AG04449 (cell line): ENCODE data around the gene EHBP1L1.

ENCODE experiments used
- CTCF ChIA-PET: fragments of 350-600 bp; formaldehyde crosslinking; extraction: SDS; loops from one replicate; lab custom pipeline; 2021; ENCODE audit warnings: antibody characterized with exemption; lab: Yijun Ruan, JAX
- POLR2A ChIA-PET: fragments of 400-600, 350-600 bp; formaldehyde crosslinking; extraction: SDS; loops from one replicate; lab custom pipeline; 2020; ENCODE audit warnings: antibody characterized with exemption, inconsistent platforms; lab: Yijun Ruan, JAX
- DNase-seq: peaks from one replicate; pipeline ENCODE4 v3.0.0-alpha.2; 2010; ENCODE audit warnings: low read depth, low spot score
- H3K4me3 ChIP-seq: 2 replicates; pipeline ENCODE4 v1.5.1; 2011; ENCODE audit warnings: low read depth, mild to moderate bottlenecking, control low read depth, low read length
- CTCF ChIP-seq: IDR thresholded peaks from one replicate; pipeline ENCODE4 v1.5.1; 2011; ENCODE audit warnings: mild to moderate bottlenecking, moderate library complexity, low read length, control low read depth, inconsistent platforms; ENCODE audit not compliant: insufficient read depth; ENCODE audit errors: missing control alignments

Gene EHBP1L1

GRCh38 chr11:65611758-65612603 is 36.1 kb downstream of the EHBP1L1 start:
- TF ChIP-seq CTCF, result no peak
- peak overlapping the region; percentile 93 for H3K4me3 ChIP-seq
- ChIA-PET CTCF (interaction anchor here (0.9 to 14.3 kb wide), 5 partner anchors 7 to 71 kb away, joined by 3 to 134 read pairs (median 5); partner anchors contain the start of gene KCNK7), POLR2A (interaction anchor here (1.3 kb wide), 1 partner anchor 12 kb away, joined by 5 read pairs; no protein-coding TSS in a partner anchor)
- DNase-seq, result no peak

GRCh38 chr11:65612691-65613090 is 36.8 kb downstream of the EHBP1L1 start:
- no peak for TF ChIP-seq CTCF
- ChIA-PET CTCF (interaction anchor here (0.8 to 14.3 kb wide), 7 partner anchors 8 to 72 kb away, joined by 3 to 134 read pairs (median 3); partner anchors contain the start of genes FAM89B and KCNK7), POLR2A (interaction anchor here (1.3 kb wide), 1 partner anchor 12 kb away, joined by 5 read pairs; no protein-coding TSS in a partner anchor)
- no peak for DNase-seq
- H3K4me3 ChIP-seq, result peak overlapping the region; percentile 93

GRCh38 chr11:65613091-65613928 is 37.5 kb downstream of the EHBP1L1 start:
- TF ChIP-seq CTCF, result no peak
- ChIA-PET POLR2A (interaction anchor here (0.7 to 1.3 kb wide), 2 partner anchors 13 kb away, joined by 3 to 5 read pairs; no protein-coding TSS in a partner anchor), CTCF (interaction anchor here (0.8 to 14.3 kb wide), 8 partner anchors 9 to 73 kb away, joined by 3 to 134 read pairs (median 4); partner anchors contain the start of genes FAM89B and KCNK7)
- no peak for DNase-seq
- H3K4me3 ChIP-seq, result peak overlapping the region; percentile 93

GRCh38 chr11:65615229-65615949 is 39.5 kb downstream of the EHBP1L1 start, which contains the start of gene PCNX3:
Gene PCNX3, plus strand, starts transcription at chr11:65615776. Its CDS starts 536 bp downstream, at chr11:65616312.
- ChIA-PET POLR2A (interaction anchor here (0.6 to 1.5 kb wide), 18 partner anchors 8 to 243 kb away, joined by 3 to 9 read pairs (median 4); partner anchors contain the start of genes NEAT1, RELA, SIPA1 and ZNRD2), CTCF (interaction anchor here (0.9 to 14.3 kb wide), 10 partner anchors 11 to 375 kb away, joined by 3 to 134 read pairs (median 4); partner anchors contain the start of genes KCNK7 and SIPA1)
- H3K4me3 ChIP-seq, result peak within 1 kb of the TSS; percentile 93

More at GRCh38 chr11:65615229-65615949, 39.5 kb downstream of the EHBP1L1 start, which contains the start of gene PCNX3:
- DNase-seq, result peak; percentile 99
- TF ChIP-seq CTCF, result no peak
